Skeletal muscle satellite cell (primary cell): ENCODE results near the gene MBLAC2. TPM values are rescaled to one million over a fixed set of nuclear protein-coding genes. Genes with fewer than 3 reads are reported as not detected.
A peak's percentile ranks its signal among the peaks of the same experiment; 100 is the strongest.

ENCODE experiments used
- H3K27me3 ChIP-seq: 2 replicates; pipeline ENCODE4 v1.7.0; 2013; ENCODE audit warnings: low read length; ENCODE audit not compliant: control insufficient read depth, insufficient read depth
- H3K36me3 ChIP-seq: 2 replicates; pipeline ENCODE4 v1.7.0; 2013; ENCODE audit warnings: mild to moderate bottlenecking, control low read depth, low read length; ENCODE audit not compliant: insufficient read depth
- H3K4me1 ChIP-seq: 2 replicates; pipeline ENCODE4 v1.7.0; 2013; ENCODE audit warnings: low read length; ENCODE audit not compliant: control insufficient read depth, insufficient read depth
- H3K4me2 ChIP-seq: 2 replicates; pipeline ENCODE4 v1.7.0; 2013; ENCODE audit warnings: mild to moderate bottlenecking, low read length
- H3K4me3 ChIP-seq: 2 replicates; pipeline ENCODE4 v1.7.0; 2013; ENCODE audit warnings: low read length
- H3K9ac ChIP-seq: 2 replicates; pipeline ENCODE4 v1.7.0; 2013; ENCODE audit warnings: mild to moderate bottlenecking, low read depth, low read length, moderate library complexity
- H3K9me3 ChIP-seq: replicated peaks from 2 replicates; pipeline ENCODE4 v1.7.0; 2013; ENCODE audit warnings: mild to moderate bottlenecking, control low read depth, low read length
- total RNA-seq: library from RNA; depleted of rRNA; stranded (reverse); fragments of >200 nt; gene quantifications from 2 replicates; pipeline ENCODE4 v1.2.3, GENCODE V29; 2012; rRNA removed

The MBLAC2 gene
- total RNA-seq, result 8.5 and 9.6 TPM in 2 replicates

DNA sequence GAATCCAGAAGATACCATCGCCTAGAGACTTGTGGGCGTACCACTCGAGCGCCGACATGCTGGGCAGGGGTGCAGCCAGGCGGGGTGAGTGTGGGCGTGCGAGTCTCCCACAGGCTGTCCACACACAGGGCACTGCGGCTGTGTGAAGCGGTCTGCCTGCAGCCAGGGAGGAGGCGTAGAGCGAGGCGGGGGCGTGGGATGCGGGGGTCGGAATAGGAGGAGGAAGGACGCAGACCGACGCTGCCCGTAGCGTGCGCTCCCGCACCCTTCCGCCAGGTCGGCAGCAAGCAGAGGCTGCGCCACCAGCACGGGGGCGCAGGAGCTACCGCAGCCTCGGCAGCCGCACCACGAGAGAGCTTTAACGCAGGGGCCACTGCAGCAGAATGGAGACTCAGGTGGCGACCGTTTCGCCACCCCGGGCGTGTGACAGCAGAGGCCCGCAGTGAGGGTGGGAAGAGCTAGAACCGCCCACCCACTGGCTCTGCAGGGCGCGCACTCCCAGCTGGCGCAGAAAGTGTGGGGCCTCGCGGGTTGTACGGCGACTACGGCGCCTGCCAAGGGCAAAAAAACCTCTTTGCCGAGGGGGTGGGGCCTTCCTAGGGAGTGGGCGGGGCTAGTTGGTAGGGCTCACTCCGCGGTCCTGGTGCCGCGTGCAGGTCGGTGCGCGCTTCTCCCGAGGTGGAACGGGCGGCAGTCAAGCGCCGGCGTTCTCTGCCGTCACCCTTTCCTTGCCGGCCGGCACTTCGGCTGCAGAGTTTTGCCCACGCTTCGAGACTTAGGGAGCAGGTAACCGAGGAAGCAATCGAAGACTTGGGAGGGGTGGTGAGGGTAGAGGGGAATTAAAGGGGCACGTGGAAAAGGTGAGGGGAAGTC is at the start of gene MBLAC2, which contains the start of gene POLR3G:
Gene MBLAC2, minus strand, starts transcription at position 537 of the 873 bp plus-strand sequence. Its CDS starts 479 bp downstream, at position 58.
Gene POLR3G, plus strand, starts transcription at position 630 of the 873 bp plus-strand sequence. CDS start 10,704 bp downstream, outside the sequence.
- peak within 1 kb of the TSS; percentile 98 for H3K4me2 ChIP-seq
- no peaks in the 10 kb centered on the region for H3K9me3 ChIP-seq
- H3K4me3 ChIP-seq, result peak within 1 kb of the TSS; percentile 81
- no peaks in the 10 kb centered on the region for H3K36me3 ChIP-seq
- H3K27me3 ChIP-seq, result no peaks in the 10 kb centered on the region
- H3K9ac ChIP-seq, result peak within 1 kb of the TSS; percentile 81
- H3K4me1 ChIP-seq, result peaks cover 15% of the 10 kb centered on the region

DNA sequence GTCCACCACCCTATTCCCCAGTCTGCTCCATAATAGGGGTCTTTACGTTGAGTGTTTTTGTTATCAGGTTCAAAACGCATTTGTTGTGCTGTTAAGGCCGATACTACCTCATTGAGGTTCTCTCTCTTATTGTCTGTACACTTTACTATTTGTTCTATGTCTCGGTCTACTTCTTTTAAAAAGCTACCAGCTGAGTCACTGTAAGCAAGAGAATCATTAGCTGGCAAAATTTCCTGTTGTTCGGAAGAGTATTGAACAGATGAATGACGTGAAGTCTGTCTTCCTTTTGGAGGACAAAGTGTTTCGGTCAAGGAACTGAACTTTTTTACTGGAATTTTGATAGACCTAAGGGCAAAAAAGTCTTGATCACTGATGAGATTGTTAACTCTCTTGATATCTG is 44.5 kb upstream of the MBLAC2 start:
- Histone ChIP-seq H3K4me1 (peaks cover 6% of the 10 kb centered on the region), H3K4me3 (no peak overlapping the region), H3K27me3 (no peaks in the 10 kb centered on the region), H3K9me3 (no peaks in the 10 kb centered on the region), H3K36me3 (peaks cover 63% of the 10 kb centered on the region), H3K9ac (no peak overlapping the region), H3K4me2 (no peak overlapping the region)

DNA sequence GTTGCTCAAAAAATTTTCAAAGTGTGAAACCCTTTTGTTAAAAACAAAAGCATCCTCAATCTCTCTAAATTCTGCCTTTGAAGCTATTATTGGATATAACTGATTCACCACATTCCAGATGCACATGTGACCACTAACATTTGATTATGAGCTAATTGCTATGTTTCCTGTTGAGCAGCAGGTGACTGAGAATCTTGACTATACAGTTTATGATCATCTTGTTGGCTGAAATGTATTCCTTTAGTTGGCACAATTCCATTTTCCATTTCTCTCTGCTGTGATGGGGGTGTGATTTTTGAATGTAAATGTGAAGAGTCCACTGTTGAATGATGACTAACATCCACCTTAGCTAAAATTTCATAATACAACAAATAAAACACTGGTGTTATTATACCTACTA is 44.1 kb upstream of the MBLAC2 start:
- Histone ChIP-seq H3K4me2 (no peak overlapping the region), H3K9ac (no peak overlapping the region), H3K9me3 (no peaks in the 10 kb centered on the region), H3K4me3 (no peak overlapping the region), H3K27me3 (no peaks in the 10 kb centered on the region), H3K4me1 (peaks cover 6% of the 10 kb centered on the region), H3K36me3 (peaks cover 59% of the 10 kb centered on the region)

DNA sequence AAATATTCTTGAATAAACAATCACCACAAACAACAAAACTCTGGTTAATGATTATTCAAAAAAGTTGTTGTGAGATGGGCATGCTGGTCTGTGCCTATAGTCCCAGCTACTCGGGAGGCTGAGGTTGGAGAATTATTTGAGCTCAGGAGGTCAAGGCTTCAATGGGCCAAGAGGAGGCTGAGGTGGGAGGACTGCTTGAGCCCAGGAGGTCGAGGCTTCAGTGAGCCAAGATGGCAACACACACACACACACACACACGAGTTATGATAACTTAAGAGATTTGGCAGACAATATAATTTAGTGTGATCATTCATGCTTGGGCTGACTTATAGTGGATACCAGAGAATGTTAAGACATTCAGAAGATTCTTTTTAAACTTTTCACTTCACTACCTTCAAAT is 39.9 kb upstream of the MBLAC2 start:
- peaks cover 9% of the 10 kb centered on the region for H3K4me1 ChIP-seq
- no peaks in the 10 kb centered on the region for H3K27me3 ChIP-seq

DNA sequence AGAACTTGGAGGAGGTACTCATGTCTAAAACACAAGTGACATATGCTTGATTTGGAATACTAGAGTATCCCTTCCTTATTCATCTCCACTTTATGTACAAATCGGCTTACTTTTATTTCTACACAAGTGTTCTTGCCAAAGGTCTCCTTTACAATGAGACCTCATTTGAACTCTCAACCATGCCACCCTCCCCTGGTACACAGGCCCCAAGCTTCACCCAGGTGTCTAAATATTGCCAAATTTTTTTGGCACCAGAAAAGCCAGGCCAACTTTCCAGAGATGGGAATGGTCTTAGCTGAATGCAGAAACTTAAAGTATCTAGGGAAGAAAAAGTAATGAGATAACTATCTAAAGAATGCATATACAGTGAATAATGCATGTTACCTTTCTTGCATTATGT is 35.9 kb upstream of the MBLAC2 start:
- no peak overlapping the region for H3K9ac ChIP-seq
- no peak overlapping the region for H3K4me2 ChIP-seq
- H3K36me3 ChIP-seq, result peaks cover 4% of the 10 kb centered on the region
- H3K9me3 ChIP-seq, result no peaks in the 10 kb centered on the region
- H3K27me3 ChIP-seq, result no peaks in the 10 kb centered on the region
- H3K4me1 ChIP-seq, result peaks cover 3% of the 10 kb centered on the region
- no peak overlapping the region for H3K4me3 ChIP-seq

More for the DNA sequence above, 39.9 kb upstream of the MBLAC2 start:
- H3K4me3 ChIP-seq, result no peak overlapping the region
- no peaks in the 10 kb centered on the region for H3K9me3 ChIP-seq
- no peak overlapping the region for H3K4me2 ChIP-seq
- H3K9ac ChIP-seq, result no peak overlapping the region
- peaks cover 24% of the 10 kb centered on the region for H3K36me3 ChIP-seq

- H3K4me2 ChIP-seq, result no peak overlapping the region
- peaks cover 8% of the 10 kb centered on the region for H3K4me1 ChIP-seq
- H3K36me3 ChIP-seq, result no peaks in the 10 kb centered on the region
- no peaks in the 10 kb centered on the region for H3K27me3 ChIP-seq
- H3K9me3 ChIP-seq, result no peaks in the 10 kb centered on the region
- H3K9ac ChIP-seq, result no peak overlapping the region
- H3K4me3 ChIP-seq, result no peak overlapping the region
Measured at GRCh38 chr5:90506221-90506620, 31.6 kb upstream of the MBLAC2 start.

DNA sequence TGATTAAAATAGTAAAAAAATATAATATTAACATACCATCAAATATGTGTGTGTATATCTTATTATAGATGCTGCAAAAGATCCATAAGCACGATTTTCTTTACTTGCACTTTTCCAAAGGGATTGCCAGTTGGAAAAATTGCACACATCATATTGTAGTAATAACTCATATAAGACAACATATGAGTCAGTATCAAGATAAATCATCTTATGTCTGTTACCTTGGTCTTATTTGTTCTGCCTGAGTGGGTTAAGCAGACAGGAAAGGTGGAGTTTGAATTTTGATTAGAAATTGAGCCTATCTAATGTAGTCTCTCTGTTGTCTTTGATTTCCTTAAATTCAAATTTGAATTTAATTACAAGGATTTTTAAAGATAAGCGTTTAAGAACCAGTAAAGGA is 30.2 kb upstream of the MBLAC2 start:
- Histone ChIP-seq H3K4me1 (peaks cover 8% of the 10 kb centered on the region), H3K4me3 (no peak overlapping the region), H3K4me2 (no peak overlapping the region), H3K36me3 (no peaks in the 10 kb centered on the region), H3K9me3 (no peaks in the 10 kb centered on the region), H3K9ac (no peak overlapping the region), H3K27me3 (no peaks in the 10 kb centered on the region)

DNA sequence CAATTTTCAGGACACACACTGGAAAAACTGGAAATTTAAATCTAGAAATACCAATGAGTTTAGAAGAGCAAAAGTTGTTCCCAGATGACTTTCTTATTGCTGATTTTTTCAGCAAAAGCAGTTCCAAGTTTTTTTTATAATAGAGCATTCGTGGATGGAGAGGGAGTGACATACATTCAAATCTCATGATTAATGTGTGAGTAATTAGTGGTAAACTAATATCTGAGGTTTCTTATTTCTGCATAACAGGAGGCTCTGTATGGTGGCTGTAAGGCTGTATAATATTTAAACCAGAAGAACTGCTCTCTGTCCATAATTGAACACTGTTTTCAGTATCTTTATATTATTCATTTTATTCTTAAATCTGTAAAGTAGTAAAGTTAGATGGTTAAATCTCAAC is 29.0 kb upstream of the MBLAC2 start:
- H3K27me3 ChIP-seq, result no peaks in the 10 kb centered on the region
- H3K36me3 ChIP-seq, result no peaks in the 10 kb centered on the region
- peaks cover 8% of the 10 kb centered on the region for H3K4me1 ChIP-seq
- H3K4me2 ChIP-seq, result peak overlapping the region; percentile 32
- H3K9me3 ChIP-seq, result no peaks in the 10 kb centered on the region
- H3K9ac ChIP-seq, result no peak overlapping the region
- no peak overlapping the region for H3K4me3 ChIP-seq

GRCh38 chr5:90495146-90495545 is 20.6 kb upstream of the MBLAC2 start:
- Histone ChIP-seq H3K9me3 (no peaks in the 10 kb centered on the region), H3K4me1 (no peaks in the 10 kb centered on the region), H3K27me3 (no peaks in the 10 kb centered on the region), H3K9ac (no peak overlapping the region), H3K4me3 (no peak overlapping the region), H3K36me3 (peaks cover 2% of the 10 kb centered on the region), H3K4me2 (no peak overlapping the region)

GRCh38 chr5:90494043-90494442 is 19.5 kb upstream of the MBLAC2 start:
- H3K36me3 ChIP-seq, result peaks cover 2% of the 10 kb centered on the region
- no peaks in the 10 kb centered on the region for H3K4me1 ChIP-seq
- H3K9ac ChIP-seq, result no peak overlapping the region
- H3K9me3 ChIP-seq, result no peaks in the 10 kb centered on the region
- no peak overlapping the region for H3K4me2 ChIP-seq
- no peak overlapping the region for H3K4me3 ChIP-seq
- H3K27me3 ChIP-seq, result no peaks in the 10 kb centered on the region

GRCh38 chr5:90488791-90489190 is 14.2 kb upstream of the MBLAC2 start:
- Histone ChIP-seq H3K4me1 (no peaks in the 10 kb centered on the region), H3K36me3 (no peaks in the 10 kb centered on the region), H3K9ac (no peak overlapping the region), H3K4me3 (no peak overlapping the region), H3K9me3 (no peaks in the 10 kb centered on the region), H3K4me2 (peak overlapping the region; percentile 25), H3K27me3 (no peaks in the 10 kb centered on the region)

DNA sequence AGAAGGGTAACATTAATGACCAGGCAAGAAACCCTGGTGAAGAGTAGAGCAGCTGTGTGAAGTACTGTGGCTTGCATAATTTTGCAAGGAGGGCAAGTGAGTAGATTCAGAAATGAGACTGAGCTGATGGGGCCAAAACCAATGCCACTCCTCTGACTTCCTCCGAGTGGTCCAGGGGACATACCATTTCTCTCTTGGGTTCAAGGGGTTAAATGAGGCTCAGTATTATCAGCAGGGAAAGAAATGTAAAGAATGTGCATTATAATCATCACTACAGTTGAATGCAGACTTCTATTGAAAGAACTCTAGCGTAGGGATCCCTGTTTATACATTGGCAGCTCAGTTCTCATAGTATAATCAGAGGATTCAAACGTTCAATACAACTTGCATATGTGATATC is 10.0 kb upstream of the MBLAC2 start:
- H3K36me3 ChIP-seq, result no peaks in the 10 kb centered on the region
- H3K4me3 ChIP-seq, result no peak overlapping the region
- no peaks in the 10 kb centered on the region for H3K9me3 ChIP-seq
- peaks cover 1% of the 10 kb centered on the region for H3K4me1 ChIP-seq
- no peak overlapping the region for H3K4me2 ChIP-seq
- H3K27me3 ChIP-seq, result no peaks in the 10 kb centered on the region
- no peak overlapping the region for H3K9ac ChIP-seq
